ENCODE results near the gene VPS4B.

Gene VPS4B

DNA sequence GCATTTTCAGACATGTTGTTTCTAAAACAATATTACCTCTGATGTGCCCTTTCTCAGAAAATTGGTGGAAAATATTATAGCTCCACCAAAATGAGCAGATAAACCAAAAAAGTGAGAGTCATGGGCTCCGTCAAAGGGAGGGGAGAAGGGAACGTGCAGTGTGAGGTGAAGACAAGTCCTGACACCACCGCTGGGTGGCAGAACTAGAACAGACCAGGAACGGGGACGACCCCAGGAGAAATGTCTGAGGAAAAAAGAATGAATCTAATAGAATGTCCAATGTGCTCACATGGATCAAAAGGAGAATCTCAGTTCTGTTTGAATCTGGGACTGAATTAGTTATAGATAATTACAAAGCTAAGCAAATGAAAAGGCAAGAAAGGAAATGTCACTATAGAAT is 80.1 kb downstream of the VPS4B start:
- Histone ChIP-seq H3K36me3 (ENCODE audit: low read depth) (peaks cover 92% of the 10 kb centered on the region), H3K4me1 (ENCODE audit: insufficient read depth, poor library complexity, severe bottlenecking) (peaks cover 19% of the 10 kb centered on the region), H3K4me3 (ENCODE audit: severe bottlenecking) (no peak overlapping the region), H3K9me3 (ENCODE audit: severe bottlenecking) (no peaks in the 10 kb centered on the region), H3K27ac (ENCODE audit: poor library complexity, severe bottlenecking) (no peak overlapping the region), H3K27me3 (ENCODE audit: insufficient read depth, poor library complexity, severe bottlenecking) (no peaks in the 10 kb centered on the region)
- TF ChIP-seq, protein P1, sequence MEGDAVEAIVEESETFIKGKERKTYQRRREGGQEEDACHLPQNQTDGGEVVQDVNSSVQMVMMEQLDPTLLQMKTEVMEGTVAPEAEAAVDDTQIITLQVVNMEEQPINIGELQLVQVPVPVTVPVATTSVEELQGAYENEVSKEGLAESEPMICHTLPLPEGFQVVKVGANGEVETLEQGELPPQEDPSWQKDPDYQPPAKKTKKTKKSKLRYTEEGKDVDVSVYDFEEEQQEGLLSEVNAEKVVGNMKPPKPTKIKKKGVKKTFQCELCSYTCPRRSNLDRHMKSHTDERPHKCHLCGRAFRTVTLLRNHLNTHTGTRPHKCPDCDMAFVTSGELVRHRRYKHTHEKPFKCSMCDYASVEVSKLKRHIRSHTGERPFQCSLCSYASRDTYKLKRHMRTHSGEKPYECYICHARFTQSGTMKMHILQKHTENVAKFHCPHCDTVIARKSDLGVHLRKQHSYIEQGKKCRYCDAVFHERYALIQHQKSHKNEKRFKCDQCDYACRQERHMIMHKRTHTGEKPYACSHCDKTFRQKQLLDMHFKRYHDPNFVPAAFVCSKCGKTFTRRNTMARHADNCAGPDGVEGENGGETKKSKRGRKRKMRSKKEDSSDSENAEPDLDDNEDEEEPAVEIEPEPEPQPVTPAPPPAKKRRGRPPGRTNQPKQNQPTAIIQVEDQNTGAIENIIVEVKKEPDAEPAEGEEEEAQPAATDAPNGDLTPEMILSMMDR (IDR thresholded peaks at IDR 0.05; ENCODE audit: poor library complexity, severe bottlenecking) = peak; percentile 49
- ATAC-seq (ENCODE audit: low read depth) = no peak
- DNase-seq (ENCODE audit: low spot score) = no peak

DNA sequence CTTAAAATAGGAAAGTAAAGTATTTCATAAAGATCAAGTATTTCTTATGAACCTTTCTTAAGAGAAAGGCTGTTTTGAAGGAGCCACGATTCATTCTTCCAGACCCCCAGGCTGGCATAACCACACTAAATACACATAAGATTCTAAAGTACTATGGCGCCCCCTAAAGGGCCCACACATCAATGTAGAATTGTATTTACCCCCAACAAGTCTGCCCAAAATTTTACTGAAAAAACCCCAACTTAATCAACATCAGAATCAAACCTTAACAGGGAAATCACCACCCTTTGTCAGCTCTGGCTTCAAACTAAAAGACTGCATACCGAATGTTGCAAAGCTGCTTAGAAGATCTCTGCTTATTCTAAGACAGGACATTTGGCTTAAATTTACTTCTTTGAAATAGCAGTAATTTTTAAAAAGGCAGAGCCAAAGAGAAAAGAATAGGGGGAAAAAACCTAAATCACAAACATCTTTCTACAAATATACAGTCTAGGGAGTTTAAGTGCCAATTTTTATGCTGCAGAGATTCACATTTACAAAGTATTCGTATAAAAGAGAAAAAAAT is 82.3 kb downstream of the VPS4B start:
- ATAC-seq (ENCODE audit: low read depth) (no peak), DNase-seq (ENCODE audit: low spot score) (no peak)
- Histone ChIP-seq H3K27me3 (ENCODE audit: insufficient read depth, poor library complexity, severe bottlenecking) (no peaks in the 10 kb centered on the region), H3K4me3 (ENCODE audit: severe bottlenecking) (no peak overlapping the region), H3K36me3 (ENCODE audit: low read depth) (peaks cover 92% of the 10 kb centered on the region), H3K27ac (ENCODE audit: poor library complexity, severe bottlenecking) (no peak overlapping the region), H3K4me1 (ENCODE audit: insufficient read depth, poor library complexity, severe bottlenecking) (peaks cover 10% of the 10 kb centered on the region), H3K9me3 (ENCODE audit: severe bottlenecking) (no peaks in the 10 kb centered on the region)
- TF ChIP-seq, protein P1 (IDR thresholded peaks at IDR 0.05; ENCODE audit: poor library complexity, severe bottlenecking) = peak; percentile 42

Data from RWPE2 (cell line).